ENCODE data around the gene UNC13C.

Gene UNC13C

DNA sequence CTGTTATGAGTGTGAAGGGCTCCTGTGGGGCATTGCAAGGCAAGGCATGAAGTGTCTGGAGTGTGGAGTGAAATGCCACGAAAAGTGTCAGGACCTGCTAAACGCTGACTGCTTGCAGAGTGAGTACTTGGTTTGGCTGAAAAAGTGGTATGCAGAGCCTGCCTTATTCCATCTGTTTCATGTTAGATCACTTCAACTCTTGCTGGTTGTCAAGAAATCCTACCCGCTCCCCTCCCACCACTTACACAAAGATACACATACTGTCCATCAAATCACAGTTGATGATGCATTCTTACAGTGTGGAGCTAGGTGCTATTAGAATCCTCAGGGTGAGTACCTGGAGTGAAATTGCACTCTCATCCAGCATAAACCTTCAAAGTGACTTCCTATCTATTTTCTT is 272.1 kb downstream of the UNC13C start:
- DNase-seq (ENCODE audit: low read depth in 1 of 2, low spot score in 1 of 2): no peak
- Histone ChIP-seq H3K27ac (replicated peaks) (no peak overlapping the region), H3K27me3 (ENCODE audit: insufficient read depth, poor library complexity, severe bottlenecking) (no peaks in the 10 kb centered on the region), H3K4me3 (replicated peaks; ENCODE audit: insufficient read depth, low read length) (no peak overlapping the region)
- TF ChIP-seq, protein P1, sequence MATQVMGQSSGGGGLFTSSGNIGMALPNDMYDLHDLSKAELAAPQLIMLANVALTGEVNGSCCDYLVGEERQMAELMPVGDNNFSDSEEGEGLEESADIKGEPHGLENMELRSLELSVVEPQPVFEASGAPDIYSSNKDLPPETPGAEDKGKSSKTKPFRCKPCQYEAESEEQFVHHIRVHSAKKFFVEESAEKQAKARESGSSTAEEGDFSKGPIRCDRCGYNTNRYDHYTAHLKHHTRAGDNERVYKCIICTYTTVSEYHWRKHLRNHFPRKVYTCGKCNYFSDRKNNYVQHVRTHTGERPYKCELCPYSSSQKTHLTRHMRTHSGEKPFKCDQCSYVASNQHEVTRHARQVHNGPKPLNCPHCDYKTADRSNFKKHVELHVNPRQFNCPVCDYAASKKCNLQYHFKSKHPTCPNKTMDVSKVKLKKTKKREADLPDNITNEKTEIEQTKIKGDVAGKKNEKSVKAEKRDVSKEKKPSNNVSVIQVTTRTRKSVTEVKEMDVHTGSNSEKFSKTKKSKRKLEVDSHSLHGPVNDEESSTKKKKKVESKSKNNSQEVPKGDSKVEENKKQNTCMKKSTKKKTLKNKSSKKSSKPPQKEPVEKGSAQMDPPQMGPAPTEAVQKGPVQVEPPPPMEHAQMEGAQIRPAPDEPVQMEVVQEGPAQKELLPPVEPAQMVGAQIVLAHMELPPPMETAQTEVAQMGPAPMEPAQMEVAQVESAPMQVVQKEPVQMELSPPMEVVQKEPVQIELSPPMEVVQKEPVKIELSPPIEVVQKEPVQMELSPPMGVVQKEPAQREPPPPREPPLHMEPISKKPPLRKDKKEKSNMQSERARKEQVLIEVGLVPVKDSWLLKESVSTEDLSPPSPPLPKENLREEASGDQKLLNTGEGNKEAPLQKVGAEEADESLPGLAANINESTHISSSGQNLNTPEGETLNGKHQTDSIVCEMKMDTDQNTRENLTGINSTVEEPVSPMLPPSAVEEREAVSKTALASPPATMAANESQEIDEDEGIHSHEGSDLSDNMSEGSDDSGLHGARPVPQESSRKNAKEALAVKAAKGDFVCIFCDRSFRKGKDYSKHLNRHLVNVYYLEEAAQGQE (IDR thresholded peaks at IDR 0.05; ENCODE audit: insufficient replicate concordance, low read depth): no peak
- no peak for TF ChIP-seq POLR2AphosphoS5 (IDR thresholded peaks at IDR 0.05; ENCODE audit: low read depth)
- TF ChIP-seq, protein P2, sequence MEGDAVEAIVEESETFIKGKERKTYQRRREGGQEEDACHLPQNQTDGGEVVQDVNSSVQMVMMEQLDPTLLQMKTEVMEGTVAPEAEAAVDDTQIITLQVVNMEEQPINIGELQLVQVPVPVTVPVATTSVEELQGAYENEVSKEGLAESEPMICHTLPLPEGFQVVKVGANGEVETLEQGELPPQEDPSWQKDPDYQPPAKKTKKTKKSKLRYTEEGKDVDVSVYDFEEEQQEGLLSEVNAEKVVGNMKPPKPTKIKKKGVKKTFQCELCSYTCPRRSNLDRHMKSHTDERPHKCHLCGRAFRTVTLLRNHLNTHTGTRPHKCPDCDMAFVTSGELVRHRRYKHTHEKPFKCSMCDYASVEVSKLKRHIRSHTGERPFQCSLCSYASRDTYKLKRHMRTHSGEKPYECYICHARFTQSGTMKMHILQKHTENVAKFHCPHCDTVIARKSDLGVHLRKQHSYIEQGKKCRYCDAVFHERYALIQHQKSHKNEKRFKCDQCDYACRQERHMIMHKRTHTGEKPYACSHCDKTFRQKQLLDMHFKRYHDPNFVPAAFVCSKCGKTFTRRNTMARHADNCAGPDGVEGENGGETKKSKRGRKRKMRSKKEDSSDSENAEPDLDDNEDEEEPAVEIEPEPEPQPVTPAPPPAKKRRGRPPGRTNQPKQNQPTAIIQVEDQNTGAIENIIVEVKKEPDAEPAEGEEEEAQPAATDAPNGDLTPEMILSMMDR (IDR thresholded peaks at IDR 0.05; ENCODE audit: insufficient read depth, low read length): no peak
- no peak for TF ChIP-seq SPI1 (IDR thresholded peaks at IDR 0.05; ENCODE audit: borderline replicate concordance, low read depth)
- TF ChIP-seq GABPA (IDR thresholded peaks at IDR 0.05; ENCODE audit: low read depth): no peak

DNA sequence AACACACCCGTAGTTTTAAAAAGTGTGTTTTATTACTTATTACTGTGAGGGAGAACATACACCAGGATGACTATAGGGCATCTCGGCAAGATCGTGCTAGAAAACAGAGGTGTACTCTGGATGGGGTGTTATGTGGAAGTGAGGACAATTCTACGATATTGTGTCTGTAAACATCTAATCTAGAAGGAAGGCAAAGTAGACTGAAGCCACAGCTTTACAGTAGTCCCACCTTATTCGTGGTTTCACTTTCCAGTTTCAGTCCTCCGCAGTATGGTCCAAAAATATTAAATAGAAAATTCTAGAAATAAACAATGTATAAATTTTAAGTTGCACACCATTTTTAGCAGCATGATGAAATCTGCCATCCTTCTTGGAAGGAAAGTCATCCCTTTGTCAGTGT is 277.9 kb downstream of the UNC13C start:
- Histone ChIP-seq H3K27me3 (ENCODE audit: insufficient read depth, poor library complexity, severe bottlenecking) (no peaks in the 10 kb centered on the region), H3K4me3 (replicated peaks; ENCODE audit: insufficient read depth, low read length) (no peak overlapping the region), H3K27ac (replicated peaks) (no peak overlapping the region)
- no peak for DNase-seq (ENCODE audit: low read depth in 1 of 2, low spot score in 1 of 2)
- TF ChIP-seq, protein P2 (IDR thresholded peaks at IDR 0.05; ENCODE audit: insufficient read depth, low read length): no peak
- TF ChIP-seq, protein P1 (IDR thresholded peaks at IDR 0.05; ENCODE audit: insufficient replicate concordance, low read depth): no peak
- no peak for TF ChIP-seq GABPA (IDR thresholded peaks at IDR 0.05; ENCODE audit: low read depth)
- TF ChIP-seq SPI1 (IDR thresholded peaks at IDR 0.05; ENCODE audit: borderline replicate concordance, low read depth): no peak
- no peak for TF ChIP-seq POLR2AphosphoS5 (IDR thresholded peaks at IDR 0.05; ENCODE audit: low read depth)

GRCh38 chr15:54273928-54274327 is 295.7 kb downstream of the UNC13C start:
- no peaks in the 10 kb centered on the region for H3K27me3 ChIP-seq (ENCODE audit: insufficient read depth, poor library complexity, severe bottlenecking)
- TF ChIP-seq, protein P1 (IDR thresholded peaks at IDR 0.05; ENCODE audit: insufficient replicate concordance, low read depth): no peak
- TF ChIP-seq POLR2AphosphoS5 (IDR thresholded peaks at IDR 0.05; ENCODE audit: low read depth): no peak
- TF ChIP-seq, protein P2 (IDR thresholded peaks at IDR 0.05; ENCODE audit: insufficient read depth, low read length): peak; percentile 29
- no peak for TF ChIP-seq GABPA (IDR thresholded peaks at IDR 0.05; ENCODE audit: low read depth)
- DNase-seq (ENCODE audit: low read depth in 1 of 2, low spot score in 1 of 2): peak in 1 of 2 experiments; percentile 9
- H3K4me3 ChIP-seq (replicated peaks; ENCODE audit: insufficient read depth, low read length): no peak overlapping the region
- H3K27ac ChIP-seq (replicated peaks): no peak overlapping the region
